Fibroblast of mammary gland (primary cell): ENCODE measurements around the gene FRAT2.

ENCODE experiments used
- DNase-seq: peaks from one replicate; pipeline ENCODE4 v3.0.0-alpha.2; 2010; ENCODE audit warnings: low read depth
- H3K4me3 ChIP-seq: 2 replicates; pipeline ENCODE4 v1.5.1; 2011; ENCODE audit warnings: low read depth, mild to moderate bottlenecking, low read length, moderate library complexity; ENCODE audit not compliant: control insufficient read depth
- CTCF ChIP-seq: conservative IDR thresholded peaks from 2 replicates; pipeline ENCODE4 v1.5.1; 2011; ENCODE audit warnings: low read depth, low read length, inconsistent platforms; ENCODE audit not compliant: control insufficient read depth, insufficient read depth

FRAT2 gene

DNA sequence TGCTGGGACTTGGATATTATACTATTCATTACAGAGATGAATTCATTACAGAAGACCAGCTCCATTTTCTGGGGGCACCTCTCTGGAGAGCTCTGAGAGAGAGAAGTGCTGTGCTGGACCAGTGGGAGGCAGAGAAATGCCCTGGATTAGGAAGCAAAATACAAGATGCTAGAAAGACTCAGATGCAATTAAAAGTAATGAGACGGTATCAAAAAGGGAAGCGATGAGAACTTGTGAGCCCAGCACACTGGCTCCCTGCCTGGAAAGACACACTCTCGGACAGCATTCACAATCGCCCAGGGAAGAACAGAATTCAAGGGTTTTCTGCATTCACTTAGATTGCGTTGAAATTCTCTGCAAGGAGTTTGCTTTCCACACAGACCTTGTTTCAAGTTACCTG lies 3.5 kb upstream of the FRAT2 start:
- no peak for TF ChIP-seq CTCF
- H3K4me3 ChIP-seq: no peak overlapping the region
- DNase-seq: no peak

DNA sequence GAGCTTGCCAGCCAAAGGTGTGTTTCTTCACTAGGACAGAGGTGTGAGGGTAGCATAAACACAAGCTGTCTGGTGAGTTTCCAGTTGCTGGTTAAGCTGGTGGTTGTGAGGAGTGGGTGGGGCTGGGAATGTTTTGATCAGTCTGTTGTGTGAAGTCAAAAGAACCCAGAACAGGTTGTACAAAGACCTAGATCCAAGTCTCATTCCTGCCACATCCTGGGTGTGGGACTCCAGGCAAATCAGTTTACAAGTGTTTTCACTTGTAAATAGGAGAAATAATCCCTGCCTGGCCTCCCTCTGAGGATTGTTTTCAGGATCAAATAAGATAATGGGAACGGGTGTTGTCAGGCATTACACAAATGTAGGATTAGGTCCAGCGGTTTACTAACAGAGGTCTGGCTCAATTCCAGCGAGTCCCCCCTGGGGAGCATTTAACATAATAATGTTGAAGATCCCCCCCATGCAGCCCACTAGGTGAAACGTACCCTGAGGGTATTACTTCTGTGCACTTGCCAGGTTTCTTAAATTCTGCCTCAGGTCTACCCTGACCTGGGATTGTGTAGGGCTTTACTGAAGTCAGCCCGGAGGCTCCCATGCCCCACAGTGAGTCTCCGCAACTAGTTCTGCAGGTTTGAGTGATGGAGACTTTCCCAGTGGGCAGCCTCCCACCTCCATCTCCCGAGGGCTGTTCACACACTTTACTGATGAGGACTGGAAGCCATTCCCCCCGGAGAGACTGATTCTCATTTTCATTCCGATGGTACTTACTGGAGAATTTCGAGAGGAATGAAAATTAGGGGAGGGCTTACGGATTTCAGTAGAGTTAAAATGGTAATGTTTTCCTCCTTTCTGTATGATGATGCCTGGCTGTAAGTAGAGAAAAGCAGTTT lies 2.7 kb upstream of the FRAT2 start:
- no peak overlapping the region for H3K4me3 ChIP-seq
- TF ChIP-seq CTCF: no peak
- DNase-seq: no peak

- H3K4me3 ChIP-seq: no peak overlapping the region
- no peak for TF ChIP-seq CTCF
- DNase-seq: peak; percentile 28
Observed at GRCh38 chr10:97336446-97336845, 1.9 kb upstream of the FRAT2 start.

DNA sequence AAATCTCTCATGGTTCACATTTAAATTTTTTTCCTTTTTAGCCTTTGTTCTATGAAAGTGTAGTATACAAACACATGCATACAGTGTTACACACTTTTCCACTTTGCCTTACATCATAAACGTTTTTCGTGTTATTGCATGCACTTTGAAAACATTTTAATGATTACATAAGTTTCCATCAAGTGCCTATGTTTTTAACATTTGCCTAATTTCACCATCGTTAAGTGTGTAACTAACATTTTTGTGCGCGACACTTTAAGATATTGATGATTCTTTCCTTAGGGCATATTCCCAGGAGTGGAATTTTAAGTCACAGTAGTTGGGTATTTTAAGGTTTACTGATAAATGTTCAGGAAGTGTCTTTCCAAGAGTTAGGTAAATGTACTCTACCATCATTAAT lies 1.5 kb upstream of the FRAT2 start:
- no peak for TF ChIP-seq CTCF
- no peak overlapping the region for H3K4me3 ChIP-seq
- DNase-seq: no peak

DNA sequence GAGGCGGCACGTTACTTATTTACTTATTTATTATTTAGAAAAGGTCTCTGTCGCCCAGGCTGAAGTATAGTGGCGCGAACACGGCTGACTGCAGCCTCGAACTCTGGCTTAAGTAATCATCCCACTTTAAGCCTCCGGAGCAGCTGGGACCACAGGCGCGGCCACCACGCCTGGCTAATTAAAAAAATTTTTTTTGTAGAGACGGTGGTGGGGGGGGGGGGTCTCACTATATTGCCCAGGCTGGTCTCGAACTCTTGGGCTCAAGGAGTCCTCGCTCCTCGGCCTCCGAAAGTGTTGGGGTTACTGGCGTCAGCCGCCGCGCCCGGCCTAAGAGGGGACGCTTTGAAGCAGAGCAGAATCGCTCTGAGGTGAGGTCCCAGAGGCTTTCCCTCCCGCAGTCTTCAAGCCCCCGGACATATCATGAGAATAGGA lies 675 bp upstream of the FRAT2 start:
- TF ChIP-seq CTCF: no peak
- peak overlapping the region; percentile 61 for H3K4me3 ChIP-seq
- DNase-seq: no peak

- DNase-seq: peak; percentile 52
- peak overlapping the region; percentile 56 for H3K4me3 ChIP-seq
- no peak for TF ChIP-seq CTCF
Observed at GRCh38 chr10:97333601-97334369, 744 bp downstream of the FRAT2 start.
